Subcutaneous adipose tissue (tissue), 4 donors: ENCODE results near the gene KCTD4. TPM values are rescaled to one million over a fixed set of nuclear protein-coding genes. Genes with fewer than 3 reads are reported as not detected.

ENCODE experiments used
- total RNA-seq, 4 donors: library from RNA; depleted of rRNA; stranded (reverse); fragments of >200 nt; gene quantifications; one replicate each; pipeline ENCODE4 v1.1.0, GENCODE V29; 2016
- TF ChIP-seq, protein P1 (sequence below): fragments of 450-650 bp; IDR thresholded peaks from one replicate; pipeline ENCODE4 v1.5.1; 2016; ENCODE audit warnings: low read depth, mild to moderate bottlenecking, control low read depth, antibody characterized with exemption, moderate library complexity

Gene KCTD4
- not detected for total RNA-seq

DNA sequence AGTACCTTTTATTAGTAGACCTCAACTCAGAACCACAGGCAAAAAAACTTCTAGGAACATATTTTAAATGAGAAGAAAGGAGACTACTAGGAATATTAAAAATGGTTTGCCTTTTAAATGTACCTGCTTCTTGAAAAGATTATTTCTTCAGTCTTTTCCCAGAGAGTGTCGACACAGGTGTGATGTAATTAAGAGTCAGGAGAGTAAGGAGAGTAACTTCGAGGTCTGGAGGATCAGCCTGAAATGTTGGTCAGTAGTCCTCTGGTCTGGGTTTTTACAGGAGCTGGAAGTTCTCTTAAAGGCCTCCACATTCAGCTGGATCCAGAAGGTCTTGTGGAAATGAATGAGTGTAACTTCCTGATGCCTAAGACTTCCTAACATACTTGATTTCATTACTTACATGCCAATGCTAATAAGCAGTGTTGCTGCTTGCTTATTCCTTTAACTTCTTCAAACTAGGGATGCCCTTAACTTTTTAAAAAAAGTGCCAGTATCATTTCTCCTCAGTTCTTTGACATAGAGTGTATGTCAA, at the start of gene KCTD4:
Gene KCTD4, minus strand, starts transcription at position 345 of the 532 bp plus-strand sequence. CDS start 6,478 bp downstream, outside the sequence.
- TF ChIP-seq, protein P1, sequence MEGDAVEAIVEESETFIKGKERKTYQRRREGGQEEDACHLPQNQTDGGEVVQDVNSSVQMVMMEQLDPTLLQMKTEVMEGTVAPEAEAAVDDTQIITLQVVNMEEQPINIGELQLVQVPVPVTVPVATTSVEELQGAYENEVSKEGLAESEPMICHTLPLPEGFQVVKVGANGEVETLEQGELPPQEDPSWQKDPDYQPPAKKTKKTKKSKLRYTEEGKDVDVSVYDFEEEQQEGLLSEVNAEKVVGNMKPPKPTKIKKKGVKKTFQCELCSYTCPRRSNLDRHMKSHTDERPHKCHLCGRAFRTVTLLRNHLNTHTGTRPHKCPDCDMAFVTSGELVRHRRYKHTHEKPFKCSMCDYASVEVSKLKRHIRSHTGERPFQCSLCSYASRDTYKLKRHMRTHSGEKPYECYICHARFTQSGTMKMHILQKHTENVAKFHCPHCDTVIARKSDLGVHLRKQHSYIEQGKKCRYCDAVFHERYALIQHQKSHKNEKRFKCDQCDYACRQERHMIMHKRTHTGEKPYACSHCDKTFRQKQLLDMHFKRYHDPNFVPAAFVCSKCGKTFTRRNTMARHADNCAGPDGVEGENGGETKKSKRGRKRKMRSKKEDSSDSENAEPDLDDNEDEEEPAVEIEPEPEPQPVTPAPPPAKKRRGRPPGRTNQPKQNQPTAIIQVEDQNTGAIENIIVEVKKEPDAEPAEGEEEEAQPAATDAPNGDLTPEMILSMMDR = no peak

DNA sequence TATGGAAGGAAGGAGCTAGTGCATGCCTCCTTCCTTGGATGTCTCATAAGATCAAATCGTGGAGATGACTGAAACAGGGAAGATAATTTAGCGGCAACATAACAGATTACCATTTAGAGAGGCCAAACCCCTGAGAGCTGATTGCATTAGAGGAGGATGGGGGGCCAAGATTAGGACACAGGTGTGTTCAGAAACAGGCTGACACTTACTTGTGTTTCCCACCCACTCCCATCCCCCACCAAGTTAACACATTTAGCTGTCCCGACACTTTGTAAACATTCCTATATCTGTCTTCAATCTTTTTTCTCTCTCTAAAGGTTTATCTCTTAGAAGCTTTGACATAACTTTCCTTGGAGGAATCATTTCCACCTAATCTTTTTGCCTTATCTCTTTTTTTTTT, 48.8 kb upstream of the KCTD4 start:
- TF ChIP-seq, protein P1 = no peak

DNA sequence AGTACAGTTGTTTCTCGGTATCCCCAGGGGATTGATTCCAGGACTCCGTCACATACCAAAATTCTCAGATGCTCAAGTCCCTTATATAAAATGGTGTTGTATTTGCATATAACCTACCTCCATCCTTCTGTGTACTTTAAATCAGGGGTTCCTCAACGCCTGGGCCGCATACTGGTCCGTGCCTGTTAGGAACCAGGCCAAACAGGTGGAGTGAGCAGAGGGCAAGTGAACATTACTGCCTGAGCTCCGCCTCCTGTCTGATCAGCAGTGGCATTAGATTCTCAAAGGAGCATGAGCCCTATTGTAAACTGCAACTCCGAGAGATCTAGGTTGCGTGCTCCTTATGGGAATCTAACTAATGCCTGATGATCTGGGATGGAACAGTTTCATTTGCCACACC, 42.2 kb upstream of the KCTD4 start:
- TF ChIP-seq, protein P1 = no peak

DNA sequence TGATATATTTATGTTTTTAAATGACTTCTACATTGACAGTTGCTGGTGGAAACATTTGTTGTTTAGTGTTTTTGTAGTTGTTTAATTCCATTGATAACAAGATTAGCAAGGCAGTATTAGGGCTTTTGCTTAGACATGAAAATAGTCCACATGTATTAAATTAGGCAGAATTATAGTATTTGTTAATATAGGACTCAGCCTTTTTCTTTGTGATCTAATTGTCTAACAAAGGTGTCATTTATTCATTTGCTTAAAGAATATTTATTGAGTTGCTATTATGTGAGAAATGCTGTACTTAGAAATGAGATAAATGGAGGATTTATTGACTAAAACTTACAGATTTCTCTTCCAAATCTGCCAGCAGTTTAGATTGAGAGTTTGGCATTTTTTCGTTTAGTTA, 41.7 kb upstream of the KCTD4 start:
- TF ChIP-seq, protein P1 = no peak

DNA sequence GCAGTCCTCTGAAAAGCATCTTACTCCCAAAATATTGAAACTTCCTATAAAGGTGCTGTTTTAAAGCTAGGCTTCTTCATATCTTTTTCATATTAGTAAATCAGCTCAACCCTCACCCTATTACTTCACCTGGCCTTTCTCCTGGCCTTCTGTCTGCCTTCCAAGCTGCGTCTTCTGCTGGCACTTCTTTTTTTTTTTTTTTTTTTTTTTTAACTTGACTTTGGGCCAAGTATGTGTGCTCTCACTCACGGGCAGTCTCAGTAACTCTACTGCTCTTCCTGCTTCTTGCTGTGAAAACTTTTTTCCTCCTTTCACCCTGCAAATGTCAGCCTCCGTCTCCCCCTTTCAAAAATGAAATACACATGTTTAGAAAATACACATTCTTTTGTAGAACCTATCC, 41.2 kb upstream of the KCTD4 start:
- TF ChIP-seq, protein P1 = no peak

DNA sequence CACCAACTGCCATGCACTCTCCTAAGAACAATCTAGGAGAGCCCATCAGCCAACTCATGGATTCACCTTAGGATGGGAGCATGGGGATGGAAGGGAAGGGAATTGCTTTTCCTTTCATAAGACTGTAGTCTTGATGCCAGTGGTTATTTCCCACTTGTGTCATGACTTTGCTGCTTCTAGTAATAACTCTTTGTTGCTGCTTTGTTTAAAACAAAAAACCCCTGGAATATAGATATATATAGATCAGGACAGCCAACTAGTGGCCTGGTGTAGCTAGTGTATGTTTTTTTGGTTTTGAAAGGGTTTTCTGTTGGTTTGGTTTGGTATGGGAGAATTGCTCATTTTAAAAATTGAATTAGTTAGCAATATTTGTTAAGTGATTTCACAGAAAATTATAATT, 39.3 kb upstream of the KCTD4 start:
- TF ChIP-seq, protein P1 = no peak

DNA sequence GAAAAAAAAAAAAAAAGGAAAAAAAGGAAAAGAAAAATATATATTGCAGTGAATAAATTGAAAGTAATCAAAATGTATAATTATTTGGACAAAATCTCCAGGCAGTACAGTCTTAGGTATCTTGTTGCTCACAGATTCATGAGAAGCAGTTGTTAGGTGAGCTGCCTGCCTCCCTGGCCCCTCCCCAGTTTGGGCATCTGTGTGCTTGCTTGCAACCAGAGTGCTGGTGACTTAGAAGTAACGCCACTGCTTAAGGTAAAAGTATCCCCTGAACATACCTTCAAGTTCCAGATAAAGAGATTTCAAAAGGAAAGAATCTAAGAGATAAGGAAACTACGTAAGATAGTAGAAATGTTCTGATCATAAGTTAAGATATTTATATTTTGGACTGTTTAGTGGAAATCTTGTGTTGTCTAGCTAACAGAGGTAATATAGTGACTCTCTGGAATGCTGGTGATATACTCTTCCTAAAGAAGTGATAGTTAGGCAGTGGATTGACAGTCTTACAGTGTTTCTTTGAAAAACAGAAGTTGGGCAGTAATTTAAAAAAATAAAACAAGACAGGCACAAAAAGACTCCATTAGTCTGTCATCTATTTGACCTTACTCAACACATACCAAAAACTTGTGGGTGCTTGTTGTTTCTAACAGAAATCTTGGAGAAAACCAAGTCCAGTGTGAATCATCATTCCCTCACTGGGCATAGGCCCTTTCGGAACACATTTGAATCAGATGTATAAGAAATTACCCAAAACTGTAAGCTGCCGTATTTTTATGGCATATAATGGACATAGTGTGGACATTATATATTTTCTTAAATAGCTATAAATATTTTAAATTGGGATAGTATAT, 38.3 kb upstream of the KCTD4 start:
- TF ChIP-seq, protein P1 = no peak
